Measurements from ENCODE around the gene PLEKHG1. TPM values are rescaled to one million over a fixed set of nuclear protein-coding genes. Genes with fewer than 3 reads are reported as not detected.

The PLEKHG1 gene
- total and polyA plus RNA-seq, 4 donors = 3.0 to 11.9 (median 5.2) TPM

GRCh38 chr6:150616586-150616985 is 16.9 kb downstream of the PLEKHG1 start (continued):
- TF ChIP-seq, protein P1, sequence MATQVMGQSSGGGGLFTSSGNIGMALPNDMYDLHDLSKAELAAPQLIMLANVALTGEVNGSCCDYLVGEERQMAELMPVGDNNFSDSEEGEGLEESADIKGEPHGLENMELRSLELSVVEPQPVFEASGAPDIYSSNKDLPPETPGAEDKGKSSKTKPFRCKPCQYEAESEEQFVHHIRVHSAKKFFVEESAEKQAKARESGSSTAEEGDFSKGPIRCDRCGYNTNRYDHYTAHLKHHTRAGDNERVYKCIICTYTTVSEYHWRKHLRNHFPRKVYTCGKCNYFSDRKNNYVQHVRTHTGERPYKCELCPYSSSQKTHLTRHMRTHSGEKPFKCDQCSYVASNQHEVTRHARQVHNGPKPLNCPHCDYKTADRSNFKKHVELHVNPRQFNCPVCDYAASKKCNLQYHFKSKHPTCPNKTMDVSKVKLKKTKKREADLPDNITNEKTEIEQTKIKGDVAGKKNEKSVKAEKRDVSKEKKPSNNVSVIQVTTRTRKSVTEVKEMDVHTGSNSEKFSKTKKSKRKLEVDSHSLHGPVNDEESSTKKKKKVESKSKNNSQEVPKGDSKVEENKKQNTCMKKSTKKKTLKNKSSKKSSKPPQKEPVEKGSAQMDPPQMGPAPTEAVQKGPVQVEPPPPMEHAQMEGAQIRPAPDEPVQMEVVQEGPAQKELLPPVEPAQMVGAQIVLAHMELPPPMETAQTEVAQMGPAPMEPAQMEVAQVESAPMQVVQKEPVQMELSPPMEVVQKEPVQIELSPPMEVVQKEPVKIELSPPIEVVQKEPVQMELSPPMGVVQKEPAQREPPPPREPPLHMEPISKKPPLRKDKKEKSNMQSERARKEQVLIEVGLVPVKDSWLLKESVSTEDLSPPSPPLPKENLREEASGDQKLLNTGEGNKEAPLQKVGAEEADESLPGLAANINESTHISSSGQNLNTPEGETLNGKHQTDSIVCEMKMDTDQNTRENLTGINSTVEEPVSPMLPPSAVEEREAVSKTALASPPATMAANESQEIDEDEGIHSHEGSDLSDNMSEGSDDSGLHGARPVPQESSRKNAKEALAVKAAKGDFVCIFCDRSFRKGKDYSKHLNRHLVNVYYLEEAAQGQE (IDR thresholded peaks at IDR 0.05) = no peak
- no peak for TF ChIP-seq GABPA (IDR thresholded peaks at IDR 0.05 in 1 of 2, conservative IDR thresholded peaks at IDR 0.05 in 1 of 2)
- no peak for TF ChIP-seq RAD21 (IDR thresholded peaks at IDR 0.05)

GRCh38 chr6:150617062-150617461 is 17.4 kb downstream of the PLEKHG1 start:
- Histone ChIP-seq H3K27ac (ENCODE audit: low read depth in 1 of 2, low read length in 2 of 2) (no peak overlapping the region), H3K27me3 (ENCODE audit: control insufficient read depth in 4 of 4, insufficient read depth in 4 of 4, low read length in 3 of 4) (no peaks in the 10 kb centered on the region), H3K9ac (ENCODE audit: low read depth in 1 of 2, low read length in 2 of 2) (no peak overlapping the region), H3K4me1 (ENCODE audit: control insufficient read depth in 4 of 4, insufficient read depth in 4 of 4, low read length in 3 of 4) (peaks cover 3 to 13% (median 12%) of the 10 kb centered on the region in 4 donors), H3K9me3 (ENCODE audit: control insufficient read depth in 4 of 4, low read length in 3 of 4) (no peaks in the 10 kb centered on the region), H3K4me3 (ENCODE audit: low read depth in 1 of 3, low read length in 3 of 3) (no peak overlapping the region), H3K36me3 (ENCODE audit: control insufficient read depth in 4 of 4, insufficient read depth in 3 of 4, low read depth in 1 of 4, low read length in 3 of 4) (no peaks in the 10 kb centered on the region)
- TF ChIP-seq HNF4A (conservative IDR thresholded peaks at IDR 0.05) = no peak
- no peak for TF ChIP-seq RAD21 (IDR thresholded peaks at IDR 0.05)
- no peak for TF ChIP-seq SP1 (IDR thresholded peaks at IDR 0.05)
- TF ChIP-seq RXRA (IDR thresholded peaks at IDR 0.05) = no peak
- TF ChIP-seq NR2F2 (IDR thresholded peaks at IDR 0.05) = no peak
- TF ChIP-seq FOXA2 (IDR thresholded peaks at IDR 0.05) = no peak
- TF ChIP-seq, protein P1 (IDR thresholded peaks at IDR 0.05) = no peak
- TF ChIP-seq YY1 (IDR thresholded peaks at IDR 0.05) = no peak
- TF ChIP-seq, protein P2, sequence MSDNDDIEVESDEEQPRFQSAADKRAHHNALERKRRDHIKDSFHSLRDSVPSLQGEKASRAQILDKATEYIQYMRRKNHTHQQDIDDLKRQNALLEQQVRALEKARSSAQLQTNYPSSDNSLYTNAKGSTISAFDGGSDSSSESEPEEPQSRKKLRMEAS (IDR thresholded peaks at IDR 0.05) = no peak
- TF ChIP-seq, protein P3, sequence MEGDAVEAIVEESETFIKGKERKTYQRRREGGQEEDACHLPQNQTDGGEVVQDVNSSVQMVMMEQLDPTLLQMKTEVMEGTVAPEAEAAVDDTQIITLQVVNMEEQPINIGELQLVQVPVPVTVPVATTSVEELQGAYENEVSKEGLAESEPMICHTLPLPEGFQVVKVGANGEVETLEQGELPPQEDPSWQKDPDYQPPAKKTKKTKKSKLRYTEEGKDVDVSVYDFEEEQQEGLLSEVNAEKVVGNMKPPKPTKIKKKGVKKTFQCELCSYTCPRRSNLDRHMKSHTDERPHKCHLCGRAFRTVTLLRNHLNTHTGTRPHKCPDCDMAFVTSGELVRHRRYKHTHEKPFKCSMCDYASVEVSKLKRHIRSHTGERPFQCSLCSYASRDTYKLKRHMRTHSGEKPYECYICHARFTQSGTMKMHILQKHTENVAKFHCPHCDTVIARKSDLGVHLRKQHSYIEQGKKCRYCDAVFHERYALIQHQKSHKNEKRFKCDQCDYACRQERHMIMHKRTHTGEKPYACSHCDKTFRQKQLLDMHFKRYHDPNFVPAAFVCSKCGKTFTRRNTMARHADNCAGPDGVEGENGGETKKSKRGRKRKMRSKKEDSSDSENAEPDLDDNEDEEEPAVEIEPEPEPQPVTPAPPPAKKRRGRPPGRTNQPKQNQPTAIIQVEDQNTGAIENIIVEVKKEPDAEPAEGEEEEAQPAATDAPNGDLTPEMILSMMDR (IDR thresholded peaks at IDR 0.05; ENCODE audit: low read depth, low read length, missing input control) = no peak
- TF ChIP-seq GABPA (IDR thresholded peaks at IDR 0.05 in 1 of 2, conservative IDR thresholded peaks at IDR 0.05 in 1 of 2) = no peak
- no peak for TF ChIP-seq TAF1 (conservative IDR thresholded peaks at IDR 0.05)
- no peak for DNase-seq (ENCODE audit: low spot score)
- WGBS = 71% methylated on average over 3 of the region's 3 CpGs

Measured in liver (tissue), 9 donors.